H1 (cell line): ENCODE measurements around the gene RNGTT. TPM values are rescaled to one million over a fixed set of nuclear protein-coding genes. Genes with fewer than 3 reads are reported as not detected.

Experiments
- ATF2 ChIP-seq: IDR thresholded peaks from 2 replicates; pipeline ENCODE4 v1.6.1; 2012; ENCODE audit warnings: low read length, inconsistent platforms
- CHD1 ChIP-seq: IDR thresholded peaks from 2 replicates; pipeline ENCODE4 v1.6.1; 2012; ENCODE audit warnings: low read depth, low read length, improper control_type of control experiment
- FOSL1 ChIP-seq: IDR thresholded peaks from 2 replicates; pipeline ENCODE4 v1.6.1; 2011; ENCODE audit warnings: mild to moderate bottlenecking, low read depth, low read length, moderate library complexity; ENCODE audit not compliant: insufficient read depth
- JUND ChIP-seq: IDR thresholded peaks from 2 replicates; pipeline ENCODE4 v1.6.1; 2011; ENCODE audit warnings: mild to moderate bottlenecking, improper control_type of control experiment, low read length
- NRF1 ChIP-seq: IDR thresholded peaks from 2 replicates; pipeline ENCODE4 v1.6.1; 2011; ENCODE audit warnings: mild to moderate bottlenecking, low read depth, low read length, improper control_type of control experiment
- TAF1 ChIP-seq: IDR thresholded peaks from 2 replicates; pipeline ENCODE4 v1.6.1; 2011; ENCODE audit warnings: mild to moderate bottlenecking, low read depth, low read length
- ZNF274 ChIP-seq: IDR thresholded peaks from 2 replicates; pipeline ENCODE4 v1.7.0; 2012; ENCODE audit warnings: low read length, borderline replicate concordance; ENCODE audit errors: extremely low read depth
- polyA plus RNA-seq, 7 experiments: library from polyadenylated mRNA; depleted of rRNA in 3 of 7; stranded (reverse) in 5 of 7; unstranded in 2 of 7; fragments of >200 nt in 5 of 7; fragments of 200-250 nt in 2 of 7; gene quantifications; 1 replicate in 5 of 7; 2 replicates in 1 of 7; 4 replicates in 1 of 7; pipeline versions ENCODE4 v1.2.1 to v1.2.3, GENCODE V29; 2011 to 2013; ENCODE audit warnings: missing spikeins in 2 of 7, mixed read lengths in 2 of 7
- total RNA-seq: library from RNA; stranded (reverse); fragmentation: NEBNext Ultra II Directional; extraction: Animal tissue kit (Norgen Biotek cat#: 25700); gene quantifications from 2 replicates; pipeline ENCODE4 v1.2.1, GENCODE V29; 2021

RNGTT gene
- total and polyA plus RNA-seq, 2 of the 8 experiments (the other 6 are each of a cell fraction or from before 2014, with no cell fraction given): 3.6 to 21.2 TPM

DNA sequence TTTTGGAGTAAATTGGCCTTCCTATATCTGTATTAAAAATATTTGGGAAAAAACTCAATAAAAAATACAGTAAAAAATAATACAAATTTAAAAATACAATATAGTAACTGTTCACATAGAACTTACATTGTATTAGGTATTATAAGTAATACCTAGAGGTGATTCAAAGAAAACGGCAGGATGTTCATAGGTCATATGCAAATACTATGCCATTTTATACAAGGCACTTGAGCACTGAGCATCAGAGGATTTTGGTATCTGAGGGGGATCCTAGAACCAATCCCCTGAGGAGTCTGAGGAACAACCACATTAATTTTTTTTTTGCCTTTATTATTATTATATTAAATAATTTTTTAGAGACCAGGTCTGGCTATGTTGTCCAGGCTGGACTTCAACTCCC is 41.7 kb downstream of the RNGTT start (continued):
- TF ChIP-seq ATF2 (no peak), FOSL1 (no peak), TAF1 (no peak), NRF1 (no peak), CHD1 (no peak), ZNF274 (no peak), JUND (no peak)
